D721Med (cell line): Measurements from ENCODE around the gene HDAC8.
"Not testable (repeated sequence)": the region's sequence is repeated elsewhere in the genome, so short reads cannot be mapped to it uniquely, and the experiment has no call there.

Source experiments
- DNase-seq: peaks from one replicate; pipeline ENCODE4 v3.0.0; 2011; ENCODE audit warnings: low spot score; ENCODE audit not compliant: insufficient read length
- FAIRE-seq: peaks from 2 replicates; lab custom pipeline; 2011; peaks lifted over from hg19 to GRCh38; lab: Jason Lieb, UNC
- CTCF ChIP-seq: IDR thresholded peaks from 2 replicates; pipeline ENCODE4 v1.5.1; 2012; ENCODE audit warnings: mild to moderate bottlenecking, control low read depth; ENCODE audit not compliant: insufficient read depth; ENCODE audit errors: missing control alignments

The HDAC8 gene

GRCh38 chrX:72604112-72604511 is 31.5 kb upstream of the HDAC8 start:
- no peak for TF ChIP-seq CTCF
- DNase-seq (no peak), FAIRE-seq (no peak)

GRCh38 chrX:72591038-72591437 is 18.4 kb upstream of the HDAC8 start:
- DNase-seq, FAIRE-seq: not testable (repeated sequence)

GRCh38 chrX:72584163-72584562 is 11.5 kb upstream of the HDAC8 start:
- DNase-seq (no peak), FAIRE-seq (no peak)
- TF ChIP-seq CTCF: no peak

GRCh38 chrX:72576141-72576894 is 3.7 kb upstream of the HDAC8 start:
- FAIRE-seq (no peak), DNase-seq (no peak)
- no peak for TF ChIP-seq CTCF

GRCh38 chrX:72573158-72573511 is 492 bp upstream of the HDAC8 start:
- TF ChIP-seq CTCF: no peak
- FAIRE-seq: no peak
- DNase-seq: no peak

GRCh38 chrX:72569786-72570185 is 2.9 kb downstream of the HDAC8 start:
- DNase-seq (no peak), FAIRE-seq (no peak)
- no peak for TF ChIP-seq CTCF

GRCh38 chrX:72568406-72569092 is 4.1 kb downstream of the HDAC8 start:
- DNase-seq: no peak
- no peak for TF ChIP-seq CTCF
- no peak for FAIRE-seq
